Liver (tissue), 9 donors: ENCODE measurements around the gene CALB2. TPM values are rescaled to one million over a fixed set of nuclear protein-coding genes. Genes with fewer than 3 reads are reported as not detected.
"Not testable (repeated sequence)": the region's sequence is repeated elsewhere in the genome, so short reads cannot be mapped to it uniquely, and the experiment has no call there.

Experiments
- DNase-seq: peaks from one replicate; pipeline ENCODE4 v3.0.0-alpha.2; 2017; ENCODE audit warnings: low spot score
- H3K27ac ChIP-seq, 2 donors: one replicate each; pipeline ENCODE4 v1.7.0; 2013; ENCODE audit warnings: inconsistent platforms in 2 of 2, low read length in 2 of 2, control low read depth in 1 of 2, low read depth in 1 of 2, mild to moderate bottlenecking in 1 of 2
- H3K27me3 ChIP-seq, 4 donors: one replicate each; pipeline versions ENCODE4 v1.6.1 to v1.7.0; 2013; ENCODE audit warnings: low read length in 3 of 4, inconsistent platforms in 1 of 4, mild to moderate bottlenecking in 1 of 4, moderate library complexity in 1 of 4; ENCODE audit not compliant: control insufficient read depth in 4 of 4, insufficient read depth in 4 of 4
- H3K36me3 ChIP-seq, 4 donors: one replicate each; pipeline versions ENCODE4 v1.6.1 to v1.7.0; 2013; ENCODE audit warnings: low read length in 3 of 4, mild to moderate bottlenecking in 3 of 4, low read depth in 1 of 4, moderate library complexity in 1 of 4; ENCODE audit not compliant: control insufficient read depth in 4 of 4, insufficient read depth in 3 of 4
- H3K4me1 ChIP-seq, 4 donors: one replicate each; pipeline versions ENCODE4 v1.6.1 to v1.7.0; 2013; ENCODE audit warnings: low read length in 3 of 4, mild to moderate bottlenecking in 3 of 4, moderate library complexity in 1 of 4; ENCODE audit not compliant: control insufficient read depth in 4 of 4, insufficient read depth in 4 of 4
- H3K4me3 ChIP-seq, 3 donors: one replicate each; pipeline versions ENCODE4 v1.6.1 to v1.7.0; 2013; ENCODE audit warnings: low read length in 3 of 3, control low read depth in 1 of 3, low read depth in 1 of 3, mild to moderate bottlenecking in 1 of 3
- H3K9ac ChIP-seq, 2 donors: one replicate each; pipeline ENCODE4 v1.7.0; 2013; ENCODE audit warnings: low read length in 2 of 2, mild to moderate bottlenecking in 2 of 2, moderate library complexity in 2 of 2, control low read depth in 1 of 2, low read depth in 1 of 2
- H3K9me3 ChIP-seq, 4 donors: one replicate each; pipeline versions ENCODE4 v1.6.1 to v1.7.0; 2013; ENCODE audit warnings: low read length in 3 of 4; ENCODE audit not compliant: control insufficient read depth in 4 of 4
- EGR1 ChIP-seq, 2 donors: IDR thresholded peaks; 2 replicates each; pipeline ENCODE4 v1.6.1; 2016 to 2018; ENCODE audit warnings: antibody characterized with exemption in 2 of 2, low read depth in 2 of 2
- FOXA1 ChIP-seq: IDR thresholded peaks from 2 replicates; pipeline ENCODE4 v1.6.1; 2016; ENCODE audit warnings: antibody characterized with exemption
- GABPA ChIP-seq, 2 donors: IDR thresholded peaks in 1 of 2; conservative IDR thresholded peaks in 1 of 2; 2 replicates each; pipeline ENCODE4 v1.6.1; 2016; ENCODE audit warnings: antibody characterized with exemption in 2 of 2, mild to moderate bottlenecking in 1 of 2, moderate library complexity in 1 of 2
- HNF4G ChIP-seq: IDR thresholded peaks from 2 replicates; pipeline ENCODE4 v1.6.1; 2016; ENCODE audit warnings: antibody characterized with exemption
- JUND ChIP-seq, 2 donors: IDR thresholded peaks; 2 replicates each; pipeline ENCODE4 v1.6.1; 2016; ENCODE audit warnings: antibody characterized with exemption in 2 of 2
- RAD21 ChIP-seq, 2 donors: IDR thresholded peaks; 2 replicates each; pipeline ENCODE4 v1.6.1; 2016; ENCODE audit warnings: antibody characterized with exemption in 2 of 2, mild to moderate bottlenecking in 2 of 2
- WGBS: extraction: QIAGEN DNeasy Blood & Tissue Kit; methylation state at CpG from one replicate; pipeline ENCODE4 v1.1.7; 2013; 5-methylcytosine and 5-hydroxymethylcytosine counted together
- polyA plus RNA-seq, 2 donors: library from polyadenylated mRNA; stranded (reverse) in 1 of 2; unstranded in 1 of 2; fragments of 200-250 nt in 1 of 2; fragments of >200 nt in 1 of 2; fragmentation: Nextera tagmentation in 1 of 2; extraction: Ambion mirVana in 1 of 2; gene quantifications; one replicate each; pipeline versions ENCODE4 v1.2.1 to v1.2.3, GENCODE V29; 2013 to 2015
- total RNA-seq, 2 donors: library from RNA; depleted of rRNA; stranded (reverse); fragments of >200 nt; gene quantifications; one replicate each; pipeline ENCODE4 v1.2.3, GENCODE V29; 2014
- TF ChIP-seq, protein P1 (sequence below): IDR thresholded peaks from 2 replicates; pipeline ENCODE4 v1.6.1; 2016; ENCODE audit warnings: antibody characterized with exemption
- TF ChIP-seq, protein P2 (sequence below): fragments of 150-350 bp; IDR thresholded peaks from 2 replicates; pipeline ENCODE4 v1.5.1; 2017; ENCODE audit warnings: improper control_type of control experiment, low read depth, low read length; ENCODE audit not compliant: missing input control
- donor health status: healthy.
- donor health status: healthy.
- donor health status: healthy.
- donor health status: healthy.
- donor health status: healthy.

Gene CALB2, protein sequence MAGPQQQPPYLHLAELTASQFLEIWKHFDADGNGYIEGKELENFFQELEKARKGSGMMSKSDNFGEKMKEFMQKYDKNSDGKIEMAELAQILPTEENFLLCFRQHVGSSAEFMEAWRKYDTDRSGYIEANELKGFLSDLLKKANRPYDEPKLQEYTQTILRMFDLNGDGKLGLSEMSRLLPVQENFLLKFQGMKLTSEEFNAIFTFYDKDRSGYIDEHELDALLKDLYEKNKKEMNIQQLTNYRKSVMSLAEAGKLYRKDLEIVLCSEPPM
- total RNA-seq = not detected
- not detected for polyA plus RNA-seq

DNA sequence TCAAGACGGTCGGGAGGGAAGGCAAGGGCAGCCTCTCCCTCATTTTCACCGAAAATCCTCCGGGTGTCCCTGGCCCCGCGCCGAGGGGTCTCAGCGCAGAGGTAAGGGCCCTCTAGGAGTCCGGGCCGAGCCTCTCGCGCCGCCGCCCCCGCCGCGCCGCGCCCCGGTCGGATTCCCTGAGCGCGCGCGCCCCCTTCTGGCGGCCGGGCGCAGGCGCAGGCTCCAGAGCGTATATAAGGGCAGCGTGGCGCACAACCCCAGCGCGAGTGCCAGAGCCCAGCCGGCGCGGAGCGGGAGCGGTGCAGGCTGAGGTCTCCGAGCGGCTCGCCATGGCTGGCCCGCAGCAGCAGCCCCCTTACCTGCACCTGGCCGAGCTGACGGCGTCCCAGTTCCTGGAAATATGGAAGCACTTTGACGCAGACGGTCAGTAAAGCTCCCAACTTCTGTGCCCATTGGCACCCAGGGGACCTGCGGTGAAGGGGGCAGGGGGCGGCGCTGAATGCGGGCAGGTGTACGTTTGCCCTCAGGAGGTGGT is at the start of gene CALB2:
Gene CALB2, plus strand, starts transcription at position 260 of the 535 bp plus-strand sequence. Its CDS starts 70 bp downstream, at position 330.
- peaks cover 0 to 6% (median 2%) of the 10 kb centered on the region in 4 donors for H3K27me3 ChIP-seq
- no peak within 1 kb of the TSS for H3K27ac ChIP-seq
- H3K36me3 ChIP-seq = no peaks in the 10 kb centered on the region
- H3K9me3 ChIP-seq = no peaks in the 10 kb centered on the region
- TF ChIP-seq RAD21 (IDR thresholded peaks at IDR 0.05) = peak; percentile 64 to 74
- no peak for TF ChIP-seq HNF4G
- TF ChIP-seq JUND (IDR thresholded peaks at IDR 0.05) = no peak
- TF ChIP-seq, protein P1, sequence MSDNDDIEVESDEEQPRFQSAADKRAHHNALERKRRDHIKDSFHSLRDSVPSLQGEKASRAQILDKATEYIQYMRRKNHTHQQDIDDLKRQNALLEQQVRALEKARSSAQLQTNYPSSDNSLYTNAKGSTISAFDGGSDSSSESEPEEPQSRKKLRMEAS = no peak
- TF ChIP-seq EGR1 (IDR thresholded peaks at IDR 0.05; ENCODE audit: low read depth in 2 of 2) = peak in 1 of 2 donors; percentile 25
- TF ChIP-seq FOXA1 = no peak
- TF ChIP-seq, protein P2, sequence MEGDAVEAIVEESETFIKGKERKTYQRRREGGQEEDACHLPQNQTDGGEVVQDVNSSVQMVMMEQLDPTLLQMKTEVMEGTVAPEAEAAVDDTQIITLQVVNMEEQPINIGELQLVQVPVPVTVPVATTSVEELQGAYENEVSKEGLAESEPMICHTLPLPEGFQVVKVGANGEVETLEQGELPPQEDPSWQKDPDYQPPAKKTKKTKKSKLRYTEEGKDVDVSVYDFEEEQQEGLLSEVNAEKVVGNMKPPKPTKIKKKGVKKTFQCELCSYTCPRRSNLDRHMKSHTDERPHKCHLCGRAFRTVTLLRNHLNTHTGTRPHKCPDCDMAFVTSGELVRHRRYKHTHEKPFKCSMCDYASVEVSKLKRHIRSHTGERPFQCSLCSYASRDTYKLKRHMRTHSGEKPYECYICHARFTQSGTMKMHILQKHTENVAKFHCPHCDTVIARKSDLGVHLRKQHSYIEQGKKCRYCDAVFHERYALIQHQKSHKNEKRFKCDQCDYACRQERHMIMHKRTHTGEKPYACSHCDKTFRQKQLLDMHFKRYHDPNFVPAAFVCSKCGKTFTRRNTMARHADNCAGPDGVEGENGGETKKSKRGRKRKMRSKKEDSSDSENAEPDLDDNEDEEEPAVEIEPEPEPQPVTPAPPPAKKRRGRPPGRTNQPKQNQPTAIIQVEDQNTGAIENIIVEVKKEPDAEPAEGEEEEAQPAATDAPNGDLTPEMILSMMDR = peak; percentile 90
- H3K4me1 ChIP-seq = peaks cover 0 to 8% (median 3%) of the 10 kb centered on the region in 4 donors
- peak within 1 kb of the TSS in 1 of 3 donors; percentile 36 for H3K4me3 ChIP-seq
- H3K9ac ChIP-seq = no peak within 1 kb of the TSS
- WGBS = 2% methylated on average over 53 of the region's 53 CpGs
- DNase-seq = peak; percentile 72

DNA sequence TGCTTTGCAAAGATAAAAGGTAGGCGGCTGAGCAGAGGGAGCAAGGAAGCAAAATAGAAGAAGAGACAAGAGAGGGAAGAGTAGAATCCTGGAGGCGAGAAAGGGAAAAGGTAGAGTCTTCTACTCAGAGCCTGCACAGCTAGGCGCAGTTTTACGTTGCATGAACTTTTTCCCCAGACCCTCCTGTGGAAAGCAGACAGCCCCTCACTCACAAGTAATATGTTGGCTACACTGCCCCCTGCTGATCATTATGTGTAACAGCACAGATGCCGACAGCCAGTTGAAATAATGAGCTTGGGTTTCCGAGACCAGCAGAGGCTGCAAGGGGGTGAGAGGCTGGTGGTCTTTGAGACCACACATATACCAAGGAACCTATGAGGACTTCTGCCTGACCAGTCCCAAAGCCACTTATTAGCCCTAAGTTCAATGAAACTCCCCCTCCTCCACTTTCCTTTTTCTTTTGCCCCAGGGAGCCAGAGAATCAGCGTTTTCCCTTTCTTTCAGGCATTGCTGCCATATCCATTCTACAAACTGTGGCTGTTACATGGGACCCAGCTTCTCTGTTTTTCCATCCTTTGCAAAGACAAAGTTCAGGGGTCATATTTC is 46.9 kb upstream of the CALB2 start:
- DNase-seq = no peak
- H3K27me3 ChIP-seq = no peaks in the 10 kb centered on the region
- no peak overlapping the region for H3K27ac ChIP-seq
- no peak overlapping the region for H3K4me3 ChIP-seq
- no peak for TF ChIP-seq GABPA (IDR thresholded peaks at IDR 0.05 in 1 of 2, conservative IDR thresholded peaks at IDR 0.05 in 1 of 2)
- peak; percentile 80 to 89 for TF ChIP-seq RAD21 (IDR thresholded peaks at IDR 0.05)
- TF ChIP-seq, protein P2 = peak; percentile 85
- no peaks in the 10 kb centered on the region for H3K36me3 ChIP-seq
- no peaks in the 10 kb centered on the region for H3K4me1 ChIP-seq
- 22% methylated on average over 7 of the region's 7 CpGs for WGBS
- no peaks in the 10 kb centered on the region for H3K9me3 ChIP-seq
- H3K9ac ChIP-seq = no peak overlapping the region

DNA sequence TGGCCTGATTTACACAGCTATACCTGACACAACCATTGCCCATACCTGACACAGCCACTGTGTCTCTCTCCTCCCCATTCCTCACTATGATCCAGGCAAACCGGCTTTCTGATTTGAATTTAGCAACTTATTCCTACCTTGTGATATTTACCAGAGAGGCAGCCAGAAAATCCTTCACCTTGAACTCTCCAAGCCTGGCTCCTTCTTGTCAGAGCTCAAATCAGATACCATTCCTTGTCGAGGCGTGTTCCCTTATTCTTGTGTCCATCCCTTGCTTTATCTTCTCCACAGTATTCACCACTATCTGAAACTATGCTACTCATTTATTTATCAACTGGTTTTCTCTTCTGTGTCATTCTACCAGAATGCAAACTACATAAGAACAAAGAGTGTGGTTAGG is 44.9 kb upstream of the CALB2 start:
- H3K9ac ChIP-seq, H3K27me3 ChIP-seq, H3K4me1 ChIP-seq, DNase-seq, H3K27ac ChIP-seq, H3K4me3 ChIP-seq, H3K9me3 ChIP-seq, H3K36me3 ChIP-seq: not testable (repeated sequence)
- WGBS = 53% methylated on average over 3 of the region's 3 CpGs
